Measurements from ENCODE around the gene INO80D.
"Not testable (repeated sequence)": the region's sequence is repeated elsewhere in the genome, so short reads cannot be mapped to it uniquely, and the experiment has no call there.

INO80D gene

GRCh38 chr2:206015746-206016145, 70.2 kb downstream of the INO80D start:
- not testable (repeated sequence) for DNase-seq

- DNase-seq, result no peak
These were observed 74.2 kb downstream of the INO80D start for GRCh38 chr2:206011795-206012194.

GRCh38 chr2:206011018-206011614, 74.9 kb downstream of the INO80D start:
- no peak for DNase-seq

- DNase-seq, result no peak
These were observed 81.8 kb downstream of the INO80D start for GRCh38 chr2:206004004-206004693.

DNA sequence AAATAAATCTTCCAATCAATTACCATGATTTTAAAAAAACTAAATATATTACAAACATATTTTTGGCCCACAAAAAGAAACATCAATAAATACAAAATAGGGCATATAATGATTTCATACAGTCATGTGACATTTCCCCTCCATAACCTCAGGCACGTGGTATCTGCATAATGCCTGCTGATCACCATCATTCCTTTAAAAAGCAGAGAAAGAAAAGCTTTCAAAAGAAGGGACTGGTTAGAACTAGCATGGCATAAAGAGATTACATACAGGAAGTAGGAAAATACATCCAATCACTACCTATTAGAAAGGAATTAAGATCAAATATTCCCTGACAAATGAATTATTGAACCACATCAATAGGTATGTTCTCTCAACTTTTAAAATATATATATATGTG, 83.5 kb downstream of the INO80D start:
- no peak for DNase-seq

GRCh38 chr2:206001912-206002311, 84.1 kb downstream of the INO80D start:
- no peak for DNase-seq

GRCh38 chr2:206000776-206001175, 85.2 kb downstream of the INO80D start:
- DNase-seq, result no peak

DNA sequence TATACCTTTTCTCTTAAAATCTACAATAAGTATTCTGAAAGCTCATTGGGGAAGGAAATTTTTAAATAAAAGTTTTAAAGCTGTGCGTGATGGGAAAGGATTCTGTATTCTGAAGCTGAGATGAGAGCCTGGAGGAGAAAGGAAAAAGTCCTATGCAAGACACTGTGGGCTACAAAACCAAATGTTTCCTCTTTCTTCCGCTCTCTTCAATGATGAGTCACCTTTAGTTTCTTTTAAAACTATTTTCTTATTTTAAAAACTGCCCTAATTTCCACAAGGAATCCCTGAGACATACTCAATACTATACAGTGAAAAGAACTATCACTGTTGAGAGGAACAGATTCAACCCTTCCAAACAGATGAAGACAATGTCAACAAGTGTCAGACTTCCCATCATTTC, 87.4 kb downstream of the INO80D start:
- DNase-seq, result no peak

GRCh38 chr2:205996161-205996560, 89.8 kb downstream of the INO80D start:
- DNase-seq, result no peak

GRCh38 chr2:205995260-205995659, 90.7 kb downstream of the INO80D start:
- DNase-seq, result no peak

DNA sequence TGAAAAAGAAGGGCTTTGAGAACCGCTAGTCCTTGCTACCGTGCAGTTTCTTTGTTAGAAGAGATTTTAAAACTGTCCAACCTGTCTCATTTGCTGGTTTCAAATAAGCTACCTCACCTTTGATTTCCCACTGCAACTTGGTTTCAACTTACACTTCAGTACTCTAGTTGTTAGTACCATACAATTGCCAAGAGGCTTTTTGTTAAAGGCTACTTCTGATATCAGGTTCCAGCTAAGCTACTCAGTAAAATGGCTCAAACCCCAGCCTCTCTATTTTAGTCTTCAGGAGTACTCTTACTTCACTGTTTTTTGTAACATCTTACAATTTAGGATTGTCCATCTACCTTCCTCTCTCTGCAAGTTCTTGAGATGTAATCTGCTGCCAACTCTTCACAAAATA, 91.6 kb downstream of the INO80D start:
- DNase-seq, result no peak

DNA sequence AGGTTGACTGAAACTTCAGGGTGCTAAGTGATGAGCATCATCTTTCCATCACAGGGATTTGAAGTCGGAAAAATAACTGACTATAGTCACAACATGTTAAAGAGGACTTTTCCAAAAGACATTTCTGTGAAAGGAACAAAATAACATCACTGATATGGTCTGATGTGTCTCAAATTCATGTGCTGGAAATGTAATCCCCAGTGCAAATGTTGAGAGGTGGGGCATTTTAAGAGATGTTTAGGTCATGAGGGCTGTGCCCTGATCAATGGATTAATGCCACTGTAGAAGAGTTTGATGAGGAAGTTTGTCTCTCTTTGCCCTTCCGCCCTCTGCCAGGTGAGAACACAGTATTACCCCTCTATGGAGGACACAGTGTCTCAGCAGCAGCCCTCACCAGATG, 95.9 kb downstream of the INO80D start:
- no peak for DNase-seq

DNA sequence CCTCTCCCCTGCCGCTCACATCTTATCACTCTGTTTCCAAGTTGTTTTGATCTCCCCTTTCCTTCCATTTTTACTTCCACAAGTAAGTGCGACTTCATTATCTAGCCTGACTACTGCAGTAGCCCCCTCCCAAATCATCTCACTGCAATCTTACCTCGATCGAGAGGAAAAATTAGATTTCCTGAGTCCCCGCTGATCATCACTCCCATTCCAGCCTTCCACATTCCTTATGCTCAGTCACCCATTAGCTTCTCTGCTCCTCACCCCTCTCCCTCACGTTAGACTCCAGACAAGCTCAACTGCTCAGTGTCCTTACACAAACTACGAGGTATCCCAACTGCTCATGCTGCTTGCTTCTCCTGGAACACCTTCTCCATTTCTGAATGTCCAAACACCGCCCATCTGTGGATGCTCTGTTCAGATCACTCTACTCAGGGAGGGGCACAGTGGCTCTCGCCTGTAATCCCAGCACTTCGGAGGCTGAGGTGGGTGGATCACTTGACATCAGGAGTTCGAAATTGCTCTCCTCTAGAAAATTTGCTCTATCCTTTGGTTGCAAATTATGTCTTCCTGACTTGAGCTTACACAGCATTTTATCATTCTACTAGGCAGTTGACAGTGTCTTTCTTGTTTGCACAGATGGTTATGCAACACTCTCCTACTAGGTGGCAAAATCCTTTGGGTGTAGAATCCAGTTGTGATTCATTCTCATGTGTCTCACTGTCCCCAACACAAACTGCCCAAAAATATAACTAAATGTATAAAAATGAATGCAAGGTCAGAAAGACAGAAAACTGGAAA, 96.5 kb downstream of the INO80D start:
- DNase-seq, result no peak

DNA sequence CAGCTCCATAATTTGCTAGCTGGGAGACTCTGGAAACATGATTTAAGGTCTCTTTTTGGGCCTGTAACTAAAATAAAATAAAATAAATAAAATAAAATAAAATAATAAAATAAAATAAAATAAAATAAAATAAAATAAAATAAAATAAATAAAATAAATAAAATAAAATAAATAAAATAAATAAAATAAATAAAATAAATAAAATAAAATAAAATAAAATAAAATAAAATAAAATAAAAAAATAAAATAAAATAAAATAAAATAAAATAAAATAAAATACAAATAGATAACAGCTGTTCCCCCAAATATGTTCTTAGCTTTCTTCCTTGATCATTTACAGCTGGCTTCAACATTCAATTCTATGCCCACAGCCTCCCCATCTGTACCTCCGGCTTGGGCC, 97.3 kb downstream of the INO80D start:
- not testable (repeated sequence) for DNase-seq

DNA sequence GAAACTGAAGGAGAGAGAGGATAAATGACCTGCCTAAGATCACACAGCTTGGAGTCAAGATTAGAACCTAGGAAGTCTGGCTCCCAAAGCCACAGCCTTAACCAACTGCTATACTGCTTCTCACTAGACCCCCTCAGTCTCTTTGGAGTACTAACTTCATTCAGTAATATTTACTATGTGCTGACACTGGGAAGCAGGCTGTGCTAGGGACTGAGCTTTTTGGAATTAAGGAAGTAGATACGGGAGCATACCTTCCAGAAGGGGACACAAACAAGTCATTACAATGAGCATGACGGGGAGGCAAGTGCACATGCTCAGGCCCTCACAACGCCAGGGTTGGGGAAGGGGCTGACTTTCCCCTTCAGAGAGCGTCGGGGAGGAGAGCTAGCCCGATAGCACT, 97.7 kb downstream of the INO80D start:
- DNase-seq, result no peak

GRCh38 chr2:205986334-205986733, 99.6 kb downstream of the INO80D start:
- DNase-seq, result not testable (repeated sequence)

DNA sequence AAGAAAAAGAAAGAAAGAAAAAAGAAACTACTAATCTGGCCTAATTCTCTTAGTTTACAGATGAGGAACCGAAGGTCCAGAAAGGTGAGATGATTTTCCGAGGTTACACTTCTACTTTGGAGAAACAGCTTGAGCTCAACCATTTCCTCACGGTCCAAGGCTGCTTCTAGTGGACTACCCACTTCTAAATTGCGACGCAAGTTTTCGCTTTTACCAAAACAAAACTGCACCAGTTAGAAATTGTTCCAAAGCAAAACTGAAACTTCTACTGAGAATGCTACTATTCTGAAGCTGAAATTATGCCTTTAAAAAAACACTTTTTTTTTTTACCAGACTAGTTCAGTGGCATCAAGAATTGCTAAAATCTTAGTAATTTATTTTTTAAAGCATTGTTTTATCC, 101.6 kb downstream of the INO80D start:
- DNase-seq, result no peak

- DNase-seq, result no peak
These were observed 103.1 kb downstream of the INO80D start for GRCh38 chr2:205982776-205983327.

GRCh38 chr2:205978728-205979127, 107.2 kb downstream of the INO80D start:
- not testable (repeated sequence) for DNase-seq

GRCh38 chr2:205977699-205978098, 108.3 kb downstream of the INO80D start:
- DNase-seq, result not testable (repeated sequence)

DNA sequence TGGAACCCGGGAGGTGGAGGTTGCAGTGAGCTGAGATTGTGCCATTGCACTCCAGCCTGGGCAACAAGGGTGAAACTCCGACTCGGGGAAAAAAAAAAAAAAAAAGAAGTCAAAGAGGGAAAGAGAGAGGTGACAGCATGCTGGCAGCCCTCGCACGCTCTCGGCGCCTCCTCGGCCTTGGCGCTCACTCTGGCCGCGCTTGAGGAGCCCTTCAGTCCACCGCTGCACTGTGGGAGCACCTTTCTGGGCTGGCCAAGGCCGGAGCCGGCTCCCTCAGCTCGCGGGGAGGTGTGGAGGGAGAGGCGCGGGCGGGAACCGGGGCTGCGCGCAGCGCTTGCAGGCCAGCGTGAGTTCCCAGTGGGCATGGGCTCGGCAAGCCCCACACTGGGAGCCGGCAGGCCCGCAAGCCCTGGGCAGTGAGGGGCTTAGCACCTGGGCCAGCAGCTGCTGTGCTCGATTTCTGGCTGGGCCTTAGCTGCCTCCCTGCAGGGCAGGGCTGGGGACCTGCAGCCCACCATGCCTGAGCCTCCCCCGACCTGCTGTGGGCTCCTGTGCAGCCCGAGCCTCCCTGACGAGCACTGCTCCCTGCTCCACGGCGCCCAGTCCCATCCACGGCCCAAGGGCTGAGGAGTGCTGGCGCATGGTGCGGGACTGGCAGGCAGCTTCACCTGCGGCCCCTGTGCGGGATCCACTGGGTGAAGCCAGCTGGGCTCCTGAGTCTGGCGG, 108.9 kb downstream of the INO80D start:
- not testable (repeated sequence) for DNase-seq

- no peak for DNase-seq
These were observed 109.7 kb downstream of the INO80D start for GRCh38 chr2:205976120-205976814.

Data from NCI-H446 treated with DMSO at 0.1 percent for 48 hours (cell line).